HG02870 (cell line): ENCODE data around the gene HSD11B1L.
"Not testable (repeated sequence)": the region's sequence is repeated elsewhere in the genome, so short reads cannot be mapped to it uniquely, and the experiment has no call there.

Experiments used
- ATAC-seq: cut with Tn5 transposase; IDR thresholded peaks from one replicate; pipeline ENCODE4 v1.9.1; 2021; ENCODE audit warnings: mild to moderate bottlenecking, moderate library complexity; ENCODE audit not compliant: unreplicated experiment

The HSD11B1L gene

GRCh38 chr19:5719961-5720790 lies 39.3 kb downstream of the HSD11B1L start, which contains the start of the genes CATSPERD and LONP1:
CATSPERD (plus strand) TSS chr19:5720637; CDS start chr19:5720738, 101 bp downstream.
LONP1 (minus strand) TSS chr19:5720146; CDS start chr19:5720132, 14 bp downstream.
- peak; percentile 87 for ATAC-seq

- ATAC-seq: no peak
Measured at GRCh38 chr19:5727453-5728050, 46.7 kb downstream of the HSD11B1L start.

GRCh38 chr19:5733172-5733571 lies 52.3 kb downstream of the HSD11B1L start:
- ATAC-seq: not testable (repeated sequence)
